Fibroblast of lung (primary cell): Measurements from ENCODE around the gene BCL2L14.

Experiments
- CTCF ChIP-seq, 2 donors: IDR thresholded peaks in 1 of 2; conservative IDR thresholded peaks in 1 of 2; 1 replicate in 1 of 2; 2 replicates in 1 of 2; pipeline ENCODE4 v1.5.1; 2011 to 2012; ENCODE audit warnings: low read length in 2 of 2, control low read depth in 1 of 2, inconsistent platforms in 1 of 2, low read depth in 1 of 2, mild to moderate bottlenecking in 1 of 2
- EZH2 ChIP-seq: IDR thresholded peaks from 2 replicates; pipeline ENCODE4 v1.5.1; 2012; ENCODE audit warnings: low read length, control low read depth, mild to moderate bottlenecking; ENCODE audit errors: missing control alignments

DNA sequence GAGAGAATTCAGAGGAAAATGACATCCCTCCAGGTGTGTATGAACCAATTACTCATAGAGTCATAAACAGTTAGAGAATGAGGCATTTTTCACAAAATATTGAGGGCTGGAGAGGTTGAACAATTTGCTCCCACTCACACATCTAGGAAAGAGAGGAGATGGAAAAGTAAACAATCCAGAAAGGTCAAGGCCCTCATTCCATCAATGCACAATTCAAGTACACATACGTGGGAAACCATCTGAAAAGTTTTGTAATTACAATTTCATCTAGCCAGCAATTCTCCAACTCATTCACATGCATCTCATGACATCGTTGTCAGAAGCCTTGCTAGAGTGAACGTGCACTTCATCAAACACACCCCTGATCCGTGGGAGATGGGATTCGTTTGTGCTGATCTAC is 15.7 kb upstream of the BCL2L14 start:
- no peak for TF ChIP-seq CTCF (conservative IDR thresholded peaks at IDR 0.05 in 1 of 2, IDR thresholded peaks at IDR 0.05 in 1 of 2; ENCODE audit: low read depth in 1 of 2, low read length in 2 of 2)
- TF ChIP-seq EZH2: no peak
